ENCODE results near the gene PRKAG2.

PRKAG2 gene

GRCh38 chr7:151744051-151744580, 132.8 kb downstream of the PRKAG2 start:
- H3K27ac ChIP-seq, result no peak overlapping the region
- TF ChIP-seq CTCF (IDR thresholded peaks at IDR 0.05) (no peak), ZFX (IDR thresholded peaks at IDR 0.05; ENCODE audit: borderline replicate concordance) (no peak)

GRCh38 chr7:151743481-151743983, 133.4 kb downstream of the PRKAG2 start:
- H3K27ac ChIP-seq, result no peak overlapping the region
- no peak for TF ChIP-seq CTCF (IDR thresholded peaks at IDR 0.05)
- no peak for TF ChIP-seq ZFX (IDR thresholded peaks at IDR 0.05; ENCODE audit: borderline replicate concordance)

GRCh38 chr7:151742713-151743480, 134.0 kb downstream of the PRKAG2 start:
- no peak for TF ChIP-seq CTCF (IDR thresholded peaks at IDR 0.05)
- no peak for TF ChIP-seq ZFX (IDR thresholded peaks at IDR 0.05; ENCODE audit: borderline replicate concordance)
- no peak overlapping the region for H3K27ac ChIP-seq

GRCh38 chr7:151741585-151741984, 135.3 kb downstream of the PRKAG2 start:
- no peak overlapping the region for H3K27ac ChIP-seq
- no peak for TF ChIP-seq CTCF (IDR thresholded peaks at IDR 0.05)
- no peak for TF ChIP-seq ZFX (IDR thresholded peaks at IDR 0.05; ENCODE audit: borderline replicate concordance)

GRCh38 chr7:151740081-151740851, 136.6 kb downstream of the PRKAG2 start:
- no peak overlapping the region for H3K27ac ChIP-seq
- TF ChIP-seq CTCF (IDR thresholded peaks at IDR 0.05) (no peak), ZFX (IDR thresholded peaks at IDR 0.05; ENCODE audit: borderline replicate concordance) (no peak)

GRCh38 chr7:151738925-151739324, 138.0 kb downstream of the PRKAG2 start:
- H3K27ac ChIP-seq, result 0 out of 2 replicates have a peak overlapping the region, but pooled peaks have one; percentile 13
- no peak for TF ChIP-seq CTCF (IDR thresholded peaks at IDR 0.05)
